ENCODE data around the gene ABCC5. TPM values are rescaled to one million over a fixed set of nuclear protein-coding genes. Genes with fewer than 3 reads are reported as not detected.

Gene ABCC5
- 16.2 and 19.8 TPM in 2 replicates for total RNA-seq

GRCh38 chr3:184017672-184018423, at the start of gene ABCC5:
ABCC5 (minus strand) TSS chr3:184017884; CDS start chr3:184014392, 3,492 bp downstream.

GRCh38 chr3:184052767-184053166, 35.1 kb upstream of the ABCC5 start, which contains the start of gene HTR3C:
HTR3C (plus strand) TSS chr3:184053047; CDS start chr3:184053081, 34 bp downstream.

GRCh38 chr3:184031187-184031792, 13.6 kb upstream of the ABCC5 start, which contains the start of gene HTR3D:
HTR3D (plus strand) TSS chr3:184031742; CDS start chr3:184031742, 0 bp downstream.

GRCh38 chr3:183884427-183885296, 133.0 kb downstream of the ABCC5 start, which contains the start of gene PARL:
PARL (minus strand) TSS chr3:183884880; CDS start chr3:183884846, 34 bp downstream.

Small RNA genes lying within 50 kb of the gene (small RNA-seq; reads per million reads assigned to genes)
- gene MIR4448 (ENCODE audit: low replicate concordance): not detected

Other genes starting within 250 kb of the ABCC5 start
- 1.8 and 2.0 TPM in 2 replicates for gene MAP6D1, start 192.3 kb downstream of the ABCC5 start, total RNA-seq
- gene PARL, start 133.0 kb downstream of the ABCC5 start, total RNA-seq: 28.5 and 32.2 TPM in 2 replicates
- gene HTR3D, start 13.9 kb upstream of the ABCC5 start, total RNA-seq: not detected in 2 replicates
- 0.14 TPM in 1 of 2 replicates, not detected in the other for gene HTR3C, start 35.2 kb upstream of the ABCC5 start, total RNA-seq
- not detected in 2 replicates for gene HTR3E, start 79.2 kb upstream of the ABCC5 start, total RNA-seq
- 26.0 and 39.7 TPM in 2 replicates for gene EIF2B5, start 117.5 kb upstream of the ABCC5 start, total RNA-seq
- gene DVL3, start 137.5 kb upstream of the ABCC5 start, total RNA-seq: 58.4 and 68.9 TPM in 2 replicates
- gene AP2M1, start 157.0 kb upstream of the ABCC5 start, total RNA-seq: 435 and 453 TPM in 2 replicates
- 45.5 and 56.7 TPM in 2 replicates for gene ABCF3, start 168.3 kb upstream of the ABCC5 start, total RNA-seq
- gene VWA5B2, start 211.7 kb upstream of the ABCC5 start, total RNA-seq: not detected in 2 replicates
- 51.4 and 53.7 TPM in 2 replicates for gene ALG3, start 231.1 kb upstream of the ABCC5 start, total RNA-seq
- gene EEF1AKMT4, start 231.8 kb upstream of the ABCC5 start, total RNA-seq: 4.2 and 6.3 TPM in 2 replicates
- 0.14 and 0.22 TPM in 2 replicates for gene CAMK2N2, start 243.7 kb upstream of the ABCC5 start, total RNA-seq

All from placental pericyte (primary cell).